Right lobe of liver (tissue), 6 donors: ENCODE results near the gene PHLDB3. TPM values are rescaled to one million over a fixed set of nuclear protein-coding genes. Genes with fewer than 3 reads are reported as not detected.
"Not testable (repeated sequence)": the region's sequence is repeated elsewhere in the genome, so short reads cannot be mapped to it uniquely, and the experiment has no call there.

Experiments
- ATAC-seq, 4 donors: fragments of 200-7000 bp; cut with Tn5 transposase; one replicate each; pipeline ENCODE4 v1.9.1; 2020; ENCODE audit warnings: mild to moderate bottlenecking in 4 of 4, moderate library complexity in 4 of 4
- DNase-seq, 3 donors: peaks; one replicate each; pipeline ENCODE4 v3.0.0-alpha.2; 2020
- H3K27ac ChIP-seq, 3 donors: fragments of 200-600 bp; one replicate each; pipeline ENCODE4 v1.8.0; 2022
- H3K27me3 ChIP-seq, 2 donors: fragments of 200-600 bp; one replicate each; pipeline ENCODE4 v1.8.0; 2022
- H3K36me3 ChIP-seq, 4 donors: fragments of 200-600 bp; sonication (generic) in 1 of 4; one replicate each; pipeline versions ENCODE4 v1.5.1 to v1.8.0; 2017 to 2022; ENCODE audit warnings: control low read depth in 1 of 4
- H3K4me1 ChIP-seq, 4 donors: fragments of 200-600 bp; sonication (generic) in 1 of 4; one replicate each; pipeline versions ENCODE4 v1.5.1 to v1.8.0; 2017 to 2022; ENCODE audit warnings: control low read depth in 1 of 4
- H3K4me3 ChIP-seq, 3 donors: fragments of 200-600 bp; one replicate each; pipeline ENCODE4 v1.8.0; 2022
- H3K9me3 ChIP-seq, 4 donors: fragments of 200-600 bp; sonication (generic) in 1 of 4; one replicate each; pipeline versions ENCODE4 v1.5.1 to v1.8.0; 2017 to 2022; ENCODE audit warnings: control low read depth in 1 of 4
- POLR2A ChIP-seq: fragments of 450-650 bp; IDR thresholded peaks from one replicate; pipeline ENCODE4 v1.6.1; 2017; ENCODE audit warnings: antibody characterized with exemption, mild to moderate bottlenecking
- WGBS: methylation state at CpG from one replicate; pipeline ENCODE4 v1.1.6; 2018; ENCODE audit warnings: low coverage, low lambda C conversion rate; ENCODE audit not compliant: insufficient coverage; ENCODE audit errors: missing lambda C conversion rate; 5-methylcytosine and 5-hydroxymethylcytosine counted together
- intact Hi-C, 2 donors: fragments of 100-400 bp; cut with DNase I; formaldehyde crosslinking; loops; one replicate each; pipeline versions ENCODE4 v1.11.2 to v1.14.1; 2022
- total RNA-seq, 6 experiments: library from RNA; depleted of rRNA in 2 of 6; stranded (reverse); fragments of >200 nt in 2 of 6; fragmentation: NEBNext Ultra II Directional in 3 of 6; extraction: Animal tissue kit (Norgen Biotek cat#: 25700) in 3 of 6; gene quantifications; one replicate each; pipeline versions ENCODE4 v1.1.0 to v1.2.4, GENCODE V29; 2016 to 2023
- TF ChIP-seq, protein P1 (sequence below), 4 donors: fragments of 200-600 bp in 3 of 4; fragments of 450-650 bp in 1 of 4; IDR thresholded peaks; one replicate each; pipeline versions ENCODE4 v1.5.1 to v1.8.0; 2016 to 2022; ENCODE audit warnings: antibody characterized with exemption in 4 of 4, mild to moderate bottlenecking in 2 of 4
- donor health status: DM: no; HTN: yes; CAD: no.
- donor health status: DM: no; HTN: no; CAD: no.
- donor health status: DM: no; HTN: no; CAD: no.
- donor health status: DM: no; HTN: yes; CAD: no.
- donor health status: DM: no; HTN: yes; CAD: no.

The PHLDB3 gene
- total RNA-seq, 6 experiments from 2014 or later, result 9.6 to 15.0 (median 11.1) TPM

DNA sequence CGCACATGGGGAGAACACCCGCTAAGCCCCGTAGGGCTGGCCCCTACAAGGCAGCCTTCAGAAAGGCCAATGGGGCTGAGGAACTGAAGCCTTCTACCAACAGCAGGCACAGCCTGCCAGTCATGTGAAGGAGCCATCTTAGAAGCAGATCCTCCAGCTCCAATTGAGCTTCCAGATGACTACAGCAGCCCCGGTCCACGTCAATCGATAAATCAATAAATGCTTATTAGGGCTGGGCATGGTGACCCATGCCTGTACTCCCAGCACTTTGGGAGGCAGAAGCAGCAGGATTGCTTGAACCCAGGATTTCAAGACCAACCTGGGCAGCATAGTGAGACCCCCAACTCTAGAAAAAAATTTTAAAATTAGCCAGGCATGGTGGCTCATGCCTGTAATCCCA is 66.8 kb downstream of the PHLDB3 start:
- Histone ChIP-seq H3K27me3 (no peaks in the 10 kb centered on the region), H3K36me3 (no peaks in the 10 kb centered on the region), H3K27ac (no peak overlapping the region), H3K9me3 (no peaks in the 10 kb centered on the region), H3K4me1 (peaks cover 0 to 4% (median 0%) of the 10 kb centered on the region in 4 donors), H3K4me3 (no peak overlapping the region)
- no peak for ATAC-seq
- WGBS, result 77% methylated on average over 5 of the region's 6 CpGs
- TF ChIP-seq POLR2A, result no peak
- TF ChIP-seq, protein P1, sequence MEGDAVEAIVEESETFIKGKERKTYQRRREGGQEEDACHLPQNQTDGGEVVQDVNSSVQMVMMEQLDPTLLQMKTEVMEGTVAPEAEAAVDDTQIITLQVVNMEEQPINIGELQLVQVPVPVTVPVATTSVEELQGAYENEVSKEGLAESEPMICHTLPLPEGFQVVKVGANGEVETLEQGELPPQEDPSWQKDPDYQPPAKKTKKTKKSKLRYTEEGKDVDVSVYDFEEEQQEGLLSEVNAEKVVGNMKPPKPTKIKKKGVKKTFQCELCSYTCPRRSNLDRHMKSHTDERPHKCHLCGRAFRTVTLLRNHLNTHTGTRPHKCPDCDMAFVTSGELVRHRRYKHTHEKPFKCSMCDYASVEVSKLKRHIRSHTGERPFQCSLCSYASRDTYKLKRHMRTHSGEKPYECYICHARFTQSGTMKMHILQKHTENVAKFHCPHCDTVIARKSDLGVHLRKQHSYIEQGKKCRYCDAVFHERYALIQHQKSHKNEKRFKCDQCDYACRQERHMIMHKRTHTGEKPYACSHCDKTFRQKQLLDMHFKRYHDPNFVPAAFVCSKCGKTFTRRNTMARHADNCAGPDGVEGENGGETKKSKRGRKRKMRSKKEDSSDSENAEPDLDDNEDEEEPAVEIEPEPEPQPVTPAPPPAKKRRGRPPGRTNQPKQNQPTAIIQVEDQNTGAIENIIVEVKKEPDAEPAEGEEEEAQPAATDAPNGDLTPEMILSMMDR (IDR thresholded peaks at IDR 0.05), result no peak
- intact Hi-C loops, result no loop called here
- DNase-seq, result no peak

DNA sequence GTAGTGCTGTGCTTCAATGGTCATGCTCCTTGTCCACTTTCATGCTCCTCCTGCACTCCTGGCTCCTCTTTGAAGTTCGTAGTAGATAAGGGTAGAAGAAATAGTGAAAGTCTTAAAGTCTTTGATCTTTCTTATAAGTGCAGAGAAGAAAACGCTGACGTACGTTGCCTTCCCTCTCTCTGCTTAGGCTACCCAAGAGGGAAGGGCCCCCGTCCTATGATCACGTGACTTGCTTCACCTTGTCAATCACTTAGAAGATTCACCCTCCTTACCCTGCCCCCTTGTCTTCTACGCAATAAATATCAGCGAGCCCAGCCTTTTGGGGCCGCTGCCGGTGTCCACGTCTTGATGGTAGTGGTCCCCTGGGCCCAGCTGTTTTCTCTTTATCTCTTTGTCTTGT is 67.3 kb downstream of the PHLDB3 start:
- H3K27me3 ChIP-seq, H3K4me3 ChIP-seq, intact Hi-C loops, ATAC-seq, H3K27ac ChIP-seq, H3K4me1 ChIP-seq, H3K9me3 ChIP-seq, H3K36me3 ChIP-seq, DNase-seq: not testable (repeated sequence)
- WGBS, result 75% methylated on average over 11 of the region's 11 CpGs

DNA sequence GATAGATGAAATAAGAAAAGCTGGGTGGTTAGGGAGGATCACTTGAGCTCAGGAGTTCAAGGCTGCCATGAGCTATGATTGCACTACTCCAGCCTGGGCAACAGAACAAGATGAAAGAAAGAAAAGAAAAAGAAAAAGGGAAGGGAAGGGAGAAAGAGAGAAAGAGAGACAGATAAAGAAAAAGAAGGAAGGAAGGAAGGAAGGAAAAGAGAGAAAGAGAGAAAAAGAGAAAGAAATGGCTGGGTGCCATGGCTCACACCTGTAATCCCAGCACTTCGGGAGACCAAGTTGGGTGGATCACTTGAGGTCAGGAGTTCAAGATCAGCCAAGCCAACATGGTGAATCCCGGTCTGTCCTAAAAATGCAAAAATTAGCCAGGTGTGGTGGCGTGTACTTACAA is 68.8 kb downstream of the PHLDB3 start:
- Histone ChIP-seq H3K27ac (no peak overlapping the region), H3K9me3 (no peaks in the 10 kb centered on the region), H3K4me1 (peaks cover 0 to 4% (median 0%) of the 10 kb centered on the region in 4 donors), H3K36me3 (no peaks in the 10 kb centered on the region), H3K27me3 (no peaks in the 10 kb centered on the region), H3K4me3 (no peak overlapping the region)
- no peak for ATAC-seq
- TF ChIP-seq, protein P1 (IDR thresholded peaks at IDR 0.05), result no peak
- TF ChIP-seq POLR2A, result no peak
- intact Hi-C loops, result no loop called here
- WGBS, result 71% methylated on average over 3 of the region's 3 CpGs
- no peak for DNase-seq

DNA sequence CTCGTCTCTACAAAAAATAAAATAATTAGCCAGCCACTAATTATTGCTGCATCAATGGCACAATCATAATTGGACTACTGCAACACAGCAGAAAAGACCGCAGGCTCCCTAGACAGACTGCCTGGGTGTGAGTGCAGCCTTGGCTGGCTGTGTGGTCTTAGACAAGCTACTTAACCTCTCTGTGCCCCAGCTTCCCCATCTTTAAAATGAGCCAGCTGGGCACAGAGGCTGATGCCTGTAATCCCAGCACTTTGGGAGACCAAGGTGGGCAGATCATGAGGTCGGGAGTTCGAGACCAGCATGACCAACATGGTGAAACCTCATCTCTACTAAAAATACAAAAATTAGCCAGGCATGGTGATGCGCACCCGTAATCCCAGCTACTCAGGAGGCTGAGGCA is 70.9 kb downstream of the PHLDB3 start:
- ATAC-seq (no peak), DNase-seq (no peak)
- Histone ChIP-seq H3K4me3 (no peak overlapping the region), H3K36me3 (no peaks in the 10 kb centered on the region), H3K27me3 (no peaks in the 10 kb centered on the region), H3K4me1 (peaks cover 0 to 1% (median 0%) of the 10 kb centered on the region in 4 donors), H3K27ac (no peak overlapping the region), H3K9me3 (no peaks in the 10 kb centered on the region)
- TF ChIP-seq, protein P1 (IDR thresholded peaks at IDR 0.05), result no peak
- TF ChIP-seq POLR2A, result no peak
- intact Hi-C loops, result no loop called here
- 65% methylated on average over 4 of the region's 6 CpGs for WGBS

DNA sequence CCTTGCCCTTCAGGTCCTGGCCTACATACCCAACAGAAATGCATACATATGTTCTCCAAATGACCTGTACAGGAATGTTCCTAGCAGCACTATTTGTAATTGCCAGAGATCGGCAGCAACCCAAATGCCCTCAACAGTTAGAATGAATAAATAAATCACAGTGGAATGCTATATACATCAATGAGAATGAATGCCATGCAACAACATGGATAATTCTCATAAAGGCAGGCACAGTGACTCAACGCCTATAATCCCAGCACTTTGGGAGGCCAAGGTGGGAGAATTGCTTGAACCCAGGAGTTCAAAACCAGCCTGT is 71.2 kb downstream of the PHLDB3 start:
- TF ChIP-seq, protein P1 (IDR thresholded peaks at IDR 0.05), result no peak
- TF ChIP-seq POLR2A, result no peak

More for the DNA sequence above, 71.2 kb downstream of the PHLDB3 start:
- 100% methylated on average over 2 of the region's 2 CpGs for WGBS
- intact Hi-C loops, result no loop called here
- Histone ChIP-seq H3K4me1 (no peaks in the 10 kb centered on the region), H3K4me3 (no peak overlapping the region), H3K36me3 (no peaks in the 10 kb centered on the region), H3K27ac (no peak overlapping the region), H3K27me3 (no peaks in the 10 kb centered on the region), H3K9me3 (no peaks in the 10 kb centered on the region)
- ATAC-seq (no peak), DNase-seq (no peak)
